ENCODE results near the gene LAMC2. TPM values are rescaled to one million over a fixed set of nuclear protein-coding genes. Genes with fewer than 3 reads are reported as not detected.
A peak's percentile ranks its signal among the peaks of the same experiment; 100 is the strongest.

The LAMC2 gene
- polyA plus RNA-seq, 4 donors, result 2.4 to 70.6 (median 6.2) TPM

DNA sequence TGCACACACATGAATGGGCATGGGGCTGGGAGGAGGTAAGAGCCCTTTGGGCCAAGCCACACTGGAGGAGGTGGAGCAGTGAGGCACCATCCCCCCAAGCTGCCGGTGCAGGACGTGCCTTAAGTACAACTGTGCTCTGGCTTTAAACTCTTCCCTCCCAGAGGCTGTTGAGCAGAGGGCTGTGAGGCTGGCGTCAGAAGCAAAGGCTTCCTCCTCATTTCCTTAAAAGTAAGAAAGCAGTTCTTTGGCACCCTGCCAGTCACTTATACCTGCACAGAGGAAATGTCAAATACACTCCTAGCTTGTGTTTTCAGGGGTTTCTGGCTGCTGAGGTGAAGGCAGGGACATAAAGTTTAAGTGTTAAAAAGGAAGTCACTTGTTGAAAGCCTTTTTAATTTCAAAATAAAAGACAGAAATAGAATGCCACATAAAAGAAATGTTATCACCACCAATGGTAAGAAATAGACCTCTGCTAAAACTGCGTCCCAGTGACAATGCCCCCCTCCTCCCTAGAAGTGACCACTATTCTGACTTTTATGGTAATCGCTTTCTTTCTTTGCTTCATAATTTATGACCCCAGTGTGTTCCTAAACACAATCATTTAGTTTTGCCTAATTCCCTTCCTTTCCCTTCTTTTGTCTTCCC, 33.0 kb downstream of the LAMC2 start:
- DNase-seq, result peak; percentile 8 to 37
- H3K9me3 ChIP-seq (ENCODE audit: control insufficient read depth in 2 of 2, insufficient read depth in 1 of 2, low read depth in 1 of 2, low read length in 1 of 2), result no peaks in the 10 kb centered on the region
- no peaks in the 10 kb centered on the region for H3K27me3 ChIP-seq (ENCODE audit: control insufficient read depth in 3 of 3, insufficient read depth in 3 of 3, low read length in 3 of 3)
- H3K4me3 ChIP-seq (ENCODE audit: low read depth in 1 of 3, low read length in 3 of 3), result no peak overlapping the region
- H3K27ac ChIP-seq (ENCODE audit: low read depth in 1 of 3, low read length in 2 of 3), result peak overlapping the region in 2 of 3 donors; percentile 39 to 61
- H3K36me3 ChIP-seq (ENCODE audit: control insufficient read depth in 3 of 3, insufficient read depth in 2 of 3, low read depth in 1 of 3, low read length in 3 of 3), result peaks cover 0 to 40% (median 0%) of the 10 kb centered on the region in 3 donors
- H3K4me1 ChIP-seq (ENCODE audit: control insufficient read depth in 3 of 3, insufficient read depth in 2 of 3, low read depth in 1 of 3, low read length in 2 of 3), result peaks cover 0 to 6% (median 0%) of the 10 kb centered on the region in 3 donors
- 25 to 55% (median 47%) methylated on average over 5 of the region's 5 CpGs for WGBS, 3 donors
- no peak for FAIRE-seq

DNA sequence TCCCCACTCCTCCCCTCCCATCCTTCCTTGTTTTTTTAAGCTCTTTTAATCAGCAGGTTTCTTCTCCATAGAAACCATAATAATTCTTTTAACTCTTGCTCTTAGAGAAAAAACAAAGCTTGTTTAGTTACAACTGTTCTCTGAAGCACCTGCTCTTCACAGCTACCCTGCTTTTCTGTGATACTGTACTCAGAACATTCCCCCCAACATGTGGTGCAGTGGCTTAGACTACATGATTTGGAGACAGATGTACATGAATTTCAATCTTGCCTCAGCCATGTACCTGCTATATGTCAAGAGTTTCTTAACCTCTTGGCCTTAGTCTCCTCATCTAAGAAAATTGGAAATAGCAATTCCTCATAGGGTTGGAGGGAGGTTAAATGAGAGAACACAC, 33.5 kb downstream of the LAMC2 start:
- peaks cover 0 to 39% (median 0%) of the 10 kb centered on the region in 3 donors for H3K36me3 ChIP-seq (ENCODE audit: control insufficient read depth in 3 of 3, insufficient read depth in 2 of 3, low read depth in 1 of 3, low read length in 3 of 3)
- H3K27ac ChIP-seq (ENCODE audit: low read depth in 1 of 3, low read length in 2 of 3), result peak overlapping the region in 1 of 3 donors; percentile 39

DNA sequence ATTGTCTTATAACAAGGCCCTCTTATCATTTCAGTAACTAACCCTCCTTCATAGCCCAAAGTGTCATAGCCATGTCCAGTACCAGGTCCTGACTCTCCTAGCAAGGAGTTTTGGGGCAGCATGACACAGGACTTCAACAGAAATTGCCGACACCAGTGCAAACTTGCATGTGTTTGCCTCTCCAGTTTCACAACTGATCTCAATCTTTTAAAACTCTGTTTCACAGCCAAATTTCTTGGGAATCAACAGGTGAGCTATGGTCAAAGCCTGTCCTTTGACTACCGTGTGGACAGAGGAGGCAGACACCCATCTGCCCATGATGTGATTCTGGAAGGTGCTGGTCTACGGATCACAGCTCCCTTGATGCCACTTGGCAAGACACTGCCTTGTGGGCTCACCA, 36.8 kb downstream of the LAMC2 start:
- WGBS, 3 donors, result 86 to 97% (median 96%) methylated on average over 3 of the region's 3 CpGs
- Histone ChIP-seq H3K4me3 (ENCODE audit: low read depth in 1 of 3, low read length in 3 of 3) (no peak overlapping the region), H3K4me1 (ENCODE audit: control insufficient read depth in 3 of 3, insufficient read depth in 2 of 3, low read depth in 1 of 3, low read length in 2 of 3) (peaks cover 0 to 6% (median 0%) of the 10 kb centered on the region in 3 donors), H3K27ac (ENCODE audit: low read depth in 1 of 3, low read length in 2 of 3) (no peak overlapping the region), H3K27me3 (ENCODE audit: control insufficient read depth in 3 of 3, insufficient read depth in 3 of 3, low read length in 3 of 3) (no peaks in the 10 kb centered on the region), H3K36me3 (ENCODE audit: control insufficient read depth in 3 of 3, insufficient read depth in 2 of 3, low read depth in 1 of 3, low read length in 3 of 3) (peaks cover 0 to 36% (median 0%) of the 10 kb centered on the region in 3 donors), H3K9me3 (ENCODE audit: control insufficient read depth in 2 of 2, insufficient read depth in 1 of 2, low read depth in 1 of 2, low read length in 1 of 2) (no peaks in the 10 kb centered on the region)
- FAIRE-seq (no peak), DNase-seq (no peak)

More for the DNA sequence above, 33.5 kb downstream of the LAMC2 start:
- Histone ChIP-seq H3K4me3 (ENCODE audit: low read depth in 1 of 3, low read length in 3 of 3) (no peak overlapping the region), H3K9me3 (ENCODE audit: control insufficient read depth in 2 of 2, insufficient read depth in 1 of 2, low read depth in 1 of 2, low read length in 1 of 2) (no peaks in the 10 kb centered on the region), H3K4me1 (ENCODE audit: control insufficient read depth in 3 of 3, insufficient read depth in 2 of 3, low read depth in 1 of 3, low read length in 2 of 3) (peaks cover 0 to 6% (median 0%) of the 10 kb centered on the region in 3 donors), H3K27me3 (ENCODE audit: control insufficient read depth in 3 of 3, insufficient read depth in 3 of 3, low read length in 3 of 3) (no peaks in the 10 kb centered on the region)
- FAIRE-seq (no peak), DNase-seq (no peak)

DNA sequence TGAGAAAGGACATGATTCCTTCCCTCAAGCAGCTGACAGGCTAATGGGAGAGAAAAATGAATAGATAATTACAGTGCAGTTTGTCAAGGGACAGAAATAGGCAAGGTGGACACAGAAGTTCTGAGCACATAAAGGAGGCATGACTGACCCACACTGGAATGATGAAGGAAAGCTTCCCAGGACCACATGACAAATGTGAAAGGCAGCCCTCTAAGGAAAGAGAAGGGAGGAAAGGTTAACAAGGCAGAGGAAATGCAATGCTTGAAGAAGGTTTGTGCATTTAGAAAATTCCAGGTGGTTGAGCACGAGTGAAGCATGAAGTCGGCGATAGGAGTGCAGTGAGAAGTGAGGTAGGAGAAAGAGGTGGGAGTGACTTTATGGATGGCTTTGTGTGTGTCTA, 37.4 kb downstream of the LAMC2 start:
- 63 to 93% (median 79%) methylated on average over 3 of the region's 3 CpGs for WGBS, 3 donors

DNA sequence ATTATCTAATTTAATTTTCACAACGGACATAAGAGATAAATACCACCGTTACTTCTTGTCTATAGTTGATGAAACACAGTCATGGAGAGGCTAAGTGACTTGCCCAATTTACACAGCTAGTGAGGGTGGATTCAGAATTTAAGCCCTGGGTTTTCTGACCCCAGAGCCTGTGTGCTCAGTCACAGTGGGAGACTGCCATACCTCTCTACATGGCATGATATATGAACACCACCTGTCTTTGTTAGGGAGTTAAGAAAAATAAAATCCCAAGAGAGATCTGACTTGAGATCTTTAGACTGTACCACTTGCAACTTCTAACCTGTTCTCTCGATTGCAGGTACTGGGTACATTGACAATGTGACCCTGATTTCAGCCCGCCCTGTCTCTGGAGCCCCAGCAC, 40.3 kb downstream of the LAMC2 start:
- no peak for DNase-seq
- 64 to 87% (median 76%) methylated on average over 4 of the region's 4 CpGs for WGBS, 3 donors
- H3K4me3 ChIP-seq (ENCODE audit: low read depth in 1 of 3, low read length in 3 of 3), result no peak overlapping the region
- no peaks in the 10 kb centered on the region for H3K9me3 ChIP-seq (ENCODE audit: control insufficient read depth in 2 of 2, insufficient read depth in 1 of 2, low read depth in 1 of 2, low read length in 1 of 2)
- H3K27me3 ChIP-seq (ENCODE audit: control insufficient read depth in 3 of 3, insufficient read depth in 3 of 3, low read length in 3 of 3), result no peaks in the 10 kb centered on the region
- H3K4me1 ChIP-seq (ENCODE audit: control insufficient read depth in 3 of 3, insufficient read depth in 2 of 3, low read depth in 1 of 3, low read length in 2 of 3), result peaks cover 0 to 1% (median 0%) of the 10 kb centered on the region in 3 donors
- H3K27ac ChIP-seq (ENCODE audit: low read depth in 1 of 3, low read length in 2 of 3), result no peak overlapping the region
- no peak for FAIRE-seq
- H3K36me3 ChIP-seq (ENCODE audit: control insufficient read depth in 3 of 3, insufficient read depth in 2 of 3, low read depth in 1 of 3, low read length in 3 of 3), result peaks cover 0 to 34% (median 0%) of the 10 kb centered on the region in 3 donors

More for the DNA sequence above, 37.4 kb downstream of the LAMC2 start:
- Histone ChIP-seq H3K4me3 (ENCODE audit: low read depth in 1 of 3, low read length in 3 of 3) (no peak overlapping the region), H3K27me3 (ENCODE audit: control insufficient read depth in 3 of 3, insufficient read depth in 3 of 3, low read length in 3 of 3) (no peaks in the 10 kb centered on the region), H3K4me1 (ENCODE audit: control insufficient read depth in 3 of 3, insufficient read depth in 2 of 3, low read depth in 1 of 3, low read length in 2 of 3) (peaks cover 0 to 4% (median 0%) of the 10 kb centered on the region in 3 donors), H3K9me3 (ENCODE audit: control insufficient read depth in 2 of 2, insufficient read depth in 1 of 2, low read depth in 1 of 2, low read length in 1 of 2) (no peaks in the 10 kb centered on the region), H3K27ac (ENCODE audit: low read depth in 1 of 3, low read length in 2 of 3) (no peak overlapping the region), H3K36me3 (ENCODE audit: control insufficient read depth in 3 of 3, insufficient read depth in 2 of 3, low read depth in 1 of 3, low read length in 3 of 3) (peaks cover 0 to 38% (median 0%) of the 10 kb centered on the region in 3 donors)
- FAIRE-seq, result no peak
- no peak for DNase-seq

DNA sequence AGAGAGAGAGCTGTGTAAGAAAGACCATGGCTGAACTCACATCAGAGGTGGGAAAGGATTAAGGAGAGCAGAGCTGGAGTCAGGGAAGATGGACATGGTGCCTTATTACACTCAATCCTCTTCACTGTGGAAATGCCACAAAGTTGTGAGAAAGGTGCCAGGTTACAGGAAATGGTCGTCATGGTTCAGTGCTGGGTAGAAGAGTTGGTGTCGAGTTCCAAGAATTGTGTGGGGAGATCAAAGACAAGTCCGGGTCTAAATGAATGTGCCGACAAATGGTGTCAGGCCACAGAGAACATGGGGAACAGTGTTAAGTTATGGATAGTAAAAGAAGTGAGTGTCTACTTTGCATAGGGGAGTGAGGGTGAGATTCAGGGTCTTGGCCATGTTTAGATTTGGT, 40.9 kb downstream of the LAMC2 start:
- WGBS, 3 donors, result 62 to 74% (median 66%) methylated on average over 4 of the region's 4 CpGs
- no peak for FAIRE-seq
- H3K9me3 ChIP-seq (ENCODE audit: control insufficient read depth in 2 of 2, insufficient read depth in 1 of 2, low read depth in 1 of 2, low read length in 1 of 2), result no peaks in the 10 kb centered on the region

DNA sequence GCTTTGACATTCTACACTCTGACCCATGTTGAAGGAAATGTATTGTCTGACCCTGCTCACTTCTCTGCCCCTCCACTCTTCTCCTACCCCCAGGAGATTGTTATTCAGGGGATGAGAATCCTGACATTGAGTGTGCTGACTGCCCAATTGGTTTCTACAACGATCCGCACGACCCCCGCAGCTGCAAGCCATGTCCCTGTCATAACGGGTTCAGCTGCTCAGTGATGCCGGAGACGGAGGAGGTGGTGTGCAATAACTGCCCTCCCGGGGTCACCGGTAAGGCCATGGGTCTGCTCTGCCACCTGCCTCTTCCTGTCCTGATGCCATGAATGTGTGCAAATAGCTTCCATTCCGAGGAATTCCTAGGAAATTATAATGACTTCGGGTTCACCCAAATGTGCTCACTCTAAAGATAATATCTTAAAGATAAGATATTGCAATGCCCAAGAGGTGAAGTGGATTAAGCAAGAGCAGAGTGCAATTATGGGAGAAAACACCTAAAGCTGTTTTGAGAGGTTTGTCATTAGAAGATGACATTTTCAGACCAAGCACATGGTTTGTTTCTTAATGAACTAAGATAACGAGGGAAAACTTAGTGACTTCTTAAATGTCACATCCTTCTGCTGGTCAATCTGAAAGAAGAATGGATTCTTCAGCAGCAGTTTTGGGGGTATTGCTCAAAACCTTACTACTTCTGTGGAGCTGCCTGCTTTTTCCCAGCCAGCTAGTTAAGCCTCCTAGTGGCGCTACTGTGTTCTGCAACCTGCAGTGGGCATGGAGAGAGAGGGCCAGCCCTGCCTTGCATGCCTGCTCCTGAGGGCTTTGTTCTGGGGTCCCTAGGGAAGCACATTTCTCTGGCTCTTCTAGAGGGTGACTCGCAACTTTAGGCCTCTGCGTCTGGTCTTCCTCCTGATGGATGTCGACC, 41.6 kb downstream of the LAMC2 start:
- Histone ChIP-seq H3K27ac (ENCODE audit: low read depth in 1 of 3, low read length in 2 of 3) (no peak overlapping the region), H3K4me3 (ENCODE audit: low read depth in 1 of 3, low read length in 3 of 3) (no peak overlapping the region), H3K9me3 (ENCODE audit: control insufficient read depth in 2 of 2, insufficient read depth in 1 of 2, low read depth in 1 of 2, low read length in 1 of 2) (no peaks in the 10 kb centered on the region), H3K4me1 (ENCODE audit: control insufficient read depth in 3 of 3, insufficient read depth in 2 of 3, low read depth in 1 of 3, low read length in 2 of 3) (peaks cover 0 to 5% (median 0%) of the 10 kb centered on the region in 3 donors), H3K36me3 (ENCODE audit: control insufficient read depth in 3 of 3, insufficient read depth in 2 of 3, low read depth in 1 of 3, low read length in 3 of 3) (peaks cover 0 to 36% (median 0%) of the 10 kb centered on the region in 3 donors), H3K27me3 (ENCODE audit: control insufficient read depth in 3 of 3, insufficient read depth in 3 of 3, low read length in 3 of 3) (no peaks in the 10 kb centered on the region)
- FAIRE-seq (no peak), DNase-seq (peak; percentile 32 to 59)
- 82 to 87% (median 84%) methylated on average over 16 of the region's 16 CpGs for WGBS, 3 donors

More for the DNA sequence above, 40.9 kb downstream of the LAMC2 start:
- peaks cover 0 to 5% (median 0%) of the 10 kb centered on the region in 3 donors for H3K4me1 ChIP-seq (ENCODE audit: control insufficient read depth in 3 of 3, insufficient read depth in 2 of 3, low read depth in 1 of 3, low read length in 2 of 3)
- H3K27me3 ChIP-seq (ENCODE audit: control insufficient read depth in 3 of 3, insufficient read depth in 3 of 3, low read length in 3 of 3), result no peaks in the 10 kb centered on the region
- H3K27ac ChIP-seq (ENCODE audit: low read depth in 1 of 3, low read length in 2 of 3), result no peak overlapping the region
- DNase-seq, result no peak
- H3K4me3 ChIP-seq (ENCODE audit: low read depth in 1 of 3, low read length in 3 of 3), result no peak overlapping the region
- peaks cover 0 to 33% (median 0%) of the 10 kb centered on the region in 3 donors for H3K36me3 ChIP-seq (ENCODE audit: control insufficient read depth in 3 of 3, insufficient read depth in 2 of 3, low read depth in 1 of 3, low read length in 3 of 3)

DNA sequence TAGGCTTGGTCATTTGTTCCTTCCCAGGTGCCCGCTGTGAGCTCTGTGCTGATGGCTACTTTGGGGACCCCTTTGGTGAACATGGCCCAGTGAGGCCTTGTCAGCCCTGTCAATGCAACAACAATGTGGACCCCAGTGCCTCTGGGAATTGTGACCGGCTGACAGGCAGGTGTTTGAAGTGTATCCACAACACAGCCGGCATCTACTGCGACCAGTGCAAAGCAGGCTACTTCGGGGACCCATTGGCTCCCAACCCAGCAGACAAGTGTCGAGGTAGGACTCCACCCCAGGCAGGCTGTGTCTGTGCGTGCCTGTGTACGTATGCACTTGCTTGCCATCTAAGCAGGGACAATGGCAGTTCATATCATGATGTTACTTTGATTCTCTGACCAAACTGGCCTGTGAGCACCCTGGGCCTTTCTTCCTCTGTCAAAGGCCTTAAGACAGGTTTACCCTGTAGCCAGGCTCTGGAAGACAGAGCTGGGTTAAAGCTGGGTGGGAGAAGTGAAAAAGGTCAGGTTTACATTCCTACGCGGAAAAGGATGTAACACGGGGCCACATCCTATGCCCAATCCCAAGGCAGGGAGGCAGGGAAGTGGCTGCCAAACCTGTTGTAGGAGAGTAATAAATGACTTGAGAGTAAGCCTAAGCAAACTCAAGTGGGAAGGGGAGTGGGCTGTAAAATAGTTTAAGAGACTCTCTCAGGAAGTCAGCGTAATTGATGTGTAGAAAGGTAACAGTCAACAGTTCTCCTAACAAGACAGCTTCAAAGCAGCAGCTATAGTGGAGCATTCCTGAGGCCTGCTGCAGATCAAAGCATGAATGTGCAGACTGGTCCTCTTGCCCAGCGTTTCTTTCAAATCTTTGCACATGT, 42.5 kb downstream of the LAMC2 start:
- Histone ChIP-seq H3K27ac (ENCODE audit: low read depth in 1 of 3, low read length in 2 of 3) (no peak overlapping the region), H3K36me3 (ENCODE audit: control insufficient read depth in 3 of 3, insufficient read depth in 2 of 3, low read depth in 1 of 3, low read length in 3 of 3) (peaks cover 0 to 37% (median 0%) of the 10 kb centered on the region in 3 donors), H3K9me3 (ENCODE audit: control insufficient read depth in 2 of 2, insufficient read depth in 1 of 2, low read depth in 1 of 2, low read length in 1 of 2) (no peaks in the 10 kb centered on the region), H3K4me3 (ENCODE audit: low read depth in 1 of 3, low read length in 3 of 3) (no peak overlapping the region), H3K27me3 (ENCODE audit: control insufficient read depth in 3 of 3, insufficient read depth in 3 of 3, low read length in 3 of 3) (no peaks in the 10 kb centered on the region), H3K4me1 (ENCODE audit: control insufficient read depth in 3 of 3, insufficient read depth in 2 of 3, low read depth in 1 of 3, low read length in 2 of 3) (peaks cover 0 to 5% (median 0%) of the 10 kb centered on the region in 3 donors)
- 87 to 92% (median 91%) methylated on average over 13 of the region's 13 CpGs for WGBS, 3 donors
- no peak for DNase-seq
- FAIRE-seq, result no peak

Data from small intestine (tissue), 7 donors.